Neural cell (in vitro differentiated cells): ENCODE measurements around the gene FBLN2. TPM values are rescaled to one million over a fixed set of nuclear protein-coding genes. Genes with fewer than 3 reads are reported as not detected.

Experiments used
- H2AFZ ChIP-seq: fragments of 200-600, 300-800 bp; sonication (generic), shearing (Covaris generic); 2 replicates; pipeline ENCODE4 v1.6.0; 2014; ENCODE audit warnings: low read depth, mild to moderate bottlenecking, antibody characterized with exemption, low read length, moderate library complexity
- H3F3A ChIP-seq: fragments of 200-600 bp; shearing (Covaris generic); 2 replicates; pipeline ENCODE4 v1.6.1; 2016; ENCODE audit warnings: mild to moderate bottlenecking, moderate library complexity, mixed read lengths, antibody characterized with exemption, low read length; ENCODE audit not compliant: insufficient read depth, poor library complexity, severe bottlenecking
- H3K27ac ChIP-seq: fragments of 200-600, 300-800 bp; sonication (generic), shearing (Covaris generic); 2 replicates; pipeline ENCODE4 v1.5.1; 2014; ENCODE audit warnings: mild to moderate bottlenecking, low read length, moderate library complexity
- H3K27me3 ChIP-seq: fragments of 300-800, 200-600 bp; sonication (generic), shearing (Covaris generic); 2 replicates; pipeline ENCODE4 v1.6.0; 2014; ENCODE audit warnings: mild to moderate bottlenecking, low read depth, low read length, moderate library complexity; ENCODE audit not compliant: insufficient read depth
- H3K36me3 ChIP-seq: fragments of 300-800, 200-600 bp; sonication (generic), shearing (Covaris generic); 2 replicates; pipeline ENCODE4 v1.5.1; 2014; ENCODE audit warnings: mild to moderate bottlenecking, antibody characterized with exemption, low read length, moderate library complexity; ENCODE audit not compliant: insufficient read depth
- H3K4me2 ChIP-seq: fragments of 300-800, 200-600 bp; sonication (generic), shearing (Covaris generic); 2 replicates; pipeline ENCODE4 v1.6.0; 2014; ENCODE audit warnings: mild to moderate bottlenecking, low read length
- H3K4me3 ChIP-seq: fragments of 300-800, 200-600 bp; sonication (generic), shearing (Covaris generic); 2 replicates; pipeline ENCODE4 v1.5.1; 2014; ENCODE audit warnings: mild to moderate bottlenecking, low read length, moderate library complexity
- H3K79me2 ChIP-seq: fragments of 200-600 bp; shearing (Covaris generic); replicated peaks from 2 replicates; pipeline ENCODE4 v1.6.0; 2014; ENCODE audit warnings: mild to moderate bottlenecking, low read length, moderate library complexity; ENCODE audit not compliant: insufficient read depth
- H3K9ac ChIP-seq: fragments of 300-800, 200-600 bp; sonication (generic), shearing (Covaris generic); 2 replicates; pipeline ENCODE4 v1.6.1; 2016; ENCODE audit warnings: mild to moderate bottlenecking, low read length, mixed read lengths
- H3K9me2 ChIP-seq: fragments of 200-600 bp; shearing (Covaris generic); 2 replicates; pipeline ENCODE4 v1.6.1; 2016; ENCODE audit warnings: mild to moderate bottlenecking, low read length, mixed read lengths; ENCODE audit not compliant: insufficient read depth
- H3K9me3 ChIP-seq: fragments of 200-600, 300-800 bp; sonication (generic), shearing (Covaris generic); 2 replicates; pipeline ENCODE4 v1.6.1; 2016; ENCODE audit warnings: mild to moderate bottlenecking, mixed run types, low read length, moderate library complexity, mixed read lengths
- H4K20me1 ChIP-seq: fragments of 200-600 bp; shearing (Covaris generic); 2 replicates; pipeline ENCODE4 v1.6.1; 2016; ENCODE audit warnings: mild to moderate bottlenecking, mixed run types; ENCODE audit not compliant: insufficient read depth
- CTCF ChIP-seq: fragments of 450-650 bp; IDR thresholded peaks from 2 replicates; pipeline ENCODE4 v1.5.1; 2014; ENCODE audit warnings: antibody characterized with exemption, mild to moderate bottlenecking, moderate library complexity; ENCODE audit not compliant: poor library complexity, severe bottlenecking
- EP300 ChIP-seq: fragments of 450-650 bp; conservative IDR thresholded peaks from 2 replicates; pipeline ENCODE4 v1.6.1; 2014; ENCODE audit warnings: antibody characterized with exemption, mild to moderate bottlenecking, moderate library complexity; ENCODE audit not compliant: poor library complexity, severe bottlenecking
- EZH2 ChIP-seq: fragments of 200-600, 300-800 bp; shearing (Covaris generic), sonication (generic); IDR thresholded peaks from 2 replicates; pipeline ENCODE4 v1.6.1; 2014; ENCODE audit warnings: antibody characterized with exemption, low read length, borderline replicate concordance, mild to moderate bottlenecking; ENCODE audit not compliant: insufficient read depth, poor library complexity, severe bottlenecking
- MXI1 ChIP-seq: fragments of 450-650 bp; conservative IDR thresholded peaks from 2 replicates; pipeline ENCODE4 v1.6.1; 2014; ENCODE audit warnings: antibody characterized with exemption, mild to moderate bottlenecking; ENCODE audit not compliant: poor library complexity, severe bottlenecking
- POLR2AphosphoS5 ChIP-seq: IDR thresholded peaks from 2 replicates; pipeline ENCODE4 v1.6.1; 2012
- RAD21 ChIP-seq: fragments of 450-650 bp; conservative IDR thresholded peaks from 2 replicates; pipeline ENCODE4 v1.6.1; 2014; ENCODE audit warnings: antibody characterized with exemption, mild to moderate bottlenecking, moderate library complexity
- REST ChIP-seq: IDR thresholded peaks from 2 replicates; pipeline ENCODE4 v1.6.1; 2012; ENCODE audit warnings: borderline replicate concordance
- SMC3 ChIP-seq: fragments of 450-650 bp; conservative IDR thresholded peaks from 2 replicates; pipeline ENCODE4 v1.6.1; 2014; ENCODE audit warnings: antibody characterized with exemption, mild to moderate bottlenecking, moderate library complexity; ENCODE audit not compliant: poor library complexity
- TAF1 ChIP-seq: IDR thresholded peaks from 2 replicates; pipeline ENCODE4 v1.6.1; 2012; ENCODE audit warnings: low read depth
- polyA plus RNA-seq: library from polyadenylated mRNA; depleted of rRNA; stranded (reverse); fragments of >200 nt; gene quantifications from 2 replicates; pipeline ENCODE4 v1.2.3, GENCODE V29; 2014

Gene FBLN2
- polyA plus RNA-seq, 1 donor from 2014 or later: 0.37 TPM

- H3K27ac ChIP-seq: no peak overlapping the region
- no peak overlapping the region for H3K9ac ChIP-seq
- H3K4me2 ChIP-seq: no peak overlapping the region
- H3K79me2 ChIP-seq: no peaks in the 10 kb centered on the region
- no peaks in the 10 kb centered on the region for H3K9me2 ChIP-seq
- no peaks in the 10 kb centered on the region for H4K20me1 ChIP-seq
- no peak overlapping the region for H3K4me3 ChIP-seq
- no peaks in the 10 kb centered on the region for H3K27me3 ChIP-seq
- no peak overlapping the region for H2AFZ ChIP-seq
- no peaks in the 10 kb centered on the region for H3F3A ChIP-seq
- H3K9me3 ChIP-seq: no peaks in the 10 kb centered on the region
- TF ChIP-seq RAD21 (no peak), POLR2AphosphoS5 (no peak), EZH2 (no peak), REST (no peak), CTCF (no peak), EP300 (no peak), MXI1 (no peak), SMC3 (no peak), TAF1 (no peak)
- no peaks in the 10 kb centered on the region for H3K36me3 ChIP-seq
Observed at GRCh38 chr3:13579063-13579462, 30.1 kb downstream of the FBLN2 start.

- no peaks in the 10 kb centered on the region for H3K9me3 ChIP-seq
- H3K27ac ChIP-seq: no peak overlapping the region
- no peak overlapping the region for H3K4me2 ChIP-seq
- no peaks in the 10 kb centered on the region for H3K9me2 ChIP-seq
- no peak overlapping the region for H3K4me3 ChIP-seq
- no peaks in the 10 kb centered on the region for H3F3A ChIP-seq
- no peaks in the 10 kb centered on the region for H3K79me2 ChIP-seq
- H3K27me3 ChIP-seq: no peaks in the 10 kb centered on the region
- no peak overlapping the region for H2AFZ ChIP-seq
- H3K36me3 ChIP-seq: no peaks in the 10 kb centered on the region
- H4K20me1 ChIP-seq: no peaks in the 10 kb centered on the region
- no peak overlapping the region for H3K9ac ChIP-seq
- TF ChIP-seq RAD21 (no peak), MXI1 (no peak), POLR2AphosphoS5 (no peak), SMC3 (no peak), CTCF (no peak), EZH2 (no peak), TAF1 (no peak), REST (no peak), EP300 (no peak)
Observed at GRCh38 chr3:13580256-13581023, 31.5 kb downstream of the FBLN2 start.
